HG03432 (cell line): ENCODE measurements around the gene PRKG1.
A peak's percentile ranks its signal among the peaks of the same experiment; 100 is the strongest.

Source experiments
- ATAC-seq: cut with Tn5 transposase; IDR thresholded peaks from one replicate; pipeline ENCODE4 v1.9.1; 2021; ENCODE audit warnings: mild to moderate bottlenecking, moderate library complexity; ENCODE audit not compliant: unreplicated experiment

The PRKG1 gene

GRCh38 chr10:51074238-51075028 is at the start of gene PRKG1:
PRKG1 (plus strand) TSS chr10:51074487.
- ATAC-seq, result peak; percentile 50

DNA sequence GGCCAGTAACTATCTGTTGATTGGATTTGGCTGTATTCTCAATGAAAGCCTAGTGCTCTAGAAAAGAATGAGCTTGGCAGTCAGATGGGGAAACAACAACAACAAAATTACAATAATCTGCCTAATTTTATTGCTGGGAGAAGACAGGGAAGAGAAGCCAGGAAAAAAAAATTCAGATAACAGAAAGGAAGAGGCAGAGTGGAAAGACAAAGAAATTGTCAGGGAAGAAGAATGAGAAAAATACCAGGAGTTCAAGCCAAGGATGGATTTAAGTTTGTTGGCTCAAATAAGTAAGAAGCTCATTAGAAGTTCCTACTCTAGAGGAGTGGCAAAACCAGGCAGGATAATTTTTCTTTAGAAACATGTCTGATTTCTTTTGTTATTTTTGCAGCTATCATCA is 45.9 kb upstream of the PRKG1 start:
- ATAC-seq, result no peak

GRCh38 chr10:51029172-51029641 is 45.1 kb upstream of the PRKG1 start:
- no peak for ATAC-seq

DNA sequence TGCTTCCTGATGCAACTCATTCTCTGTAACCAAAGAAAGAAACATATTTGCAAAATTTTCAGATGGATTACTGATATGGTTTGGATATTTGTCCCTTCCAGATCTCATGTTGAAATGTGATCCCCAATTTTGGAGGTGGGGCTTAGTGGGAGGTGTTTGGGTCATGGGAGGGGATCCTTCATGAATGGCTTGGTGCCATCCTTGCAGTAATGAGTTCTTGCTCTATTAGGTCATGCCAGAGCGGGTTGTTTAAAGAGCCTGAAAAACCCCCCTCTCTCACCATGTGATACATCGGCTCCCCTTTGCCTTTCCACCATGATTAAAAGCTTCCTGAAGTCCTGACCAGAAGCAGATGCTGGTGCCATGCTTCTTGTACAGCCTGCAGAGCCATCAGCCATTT is 43.8 kb upstream of the PRKG1 start:
- ATAC-seq, result no peak

DNA sequence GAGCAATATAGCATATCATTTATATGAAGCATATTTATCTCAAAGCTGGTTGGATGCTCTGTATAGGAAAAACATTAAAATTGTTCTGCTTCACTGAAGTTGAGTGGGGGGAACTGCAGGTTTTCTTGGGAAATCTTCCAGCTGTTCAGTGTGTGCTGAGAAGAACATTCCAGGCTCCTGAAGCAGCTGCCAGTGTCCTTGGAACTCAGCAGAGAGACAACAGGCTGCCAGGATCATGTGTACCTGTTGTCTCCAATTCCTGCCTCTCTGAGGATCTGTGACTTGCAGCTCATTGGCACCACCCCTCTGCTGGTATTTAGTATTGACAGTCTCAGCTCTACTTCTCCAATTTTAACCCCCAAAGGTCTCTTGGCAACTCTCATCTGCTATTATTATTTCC is 42.3 kb upstream of the PRKG1 start:
- no peak for ATAC-seq

DNA sequence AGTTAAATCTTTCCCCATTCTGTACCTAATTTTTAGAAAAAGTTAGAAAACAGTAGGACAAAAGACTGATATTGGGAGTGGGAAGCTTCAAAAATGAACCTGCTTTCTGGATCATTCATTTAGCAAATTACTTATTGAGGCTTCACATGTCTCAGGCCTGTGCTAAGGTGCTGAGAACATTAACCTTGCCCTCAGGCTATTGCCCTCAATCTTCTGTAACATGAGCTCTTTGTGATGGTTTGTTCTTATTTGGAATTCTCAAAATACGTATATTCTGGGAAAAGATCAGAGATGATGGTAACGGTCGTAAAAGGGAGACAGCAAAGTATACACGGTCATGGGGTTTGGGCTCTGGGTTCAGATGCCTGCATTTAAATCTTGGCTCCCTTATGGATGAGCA is 39.5 kb upstream of the PRKG1 start:
- ATAC-seq, result no peak

- ATAC-seq, result no peak
These were observed 38.9 kb upstream of the PRKG1 start for GRCh38 chr10:51035344-51035743.

DNA sequence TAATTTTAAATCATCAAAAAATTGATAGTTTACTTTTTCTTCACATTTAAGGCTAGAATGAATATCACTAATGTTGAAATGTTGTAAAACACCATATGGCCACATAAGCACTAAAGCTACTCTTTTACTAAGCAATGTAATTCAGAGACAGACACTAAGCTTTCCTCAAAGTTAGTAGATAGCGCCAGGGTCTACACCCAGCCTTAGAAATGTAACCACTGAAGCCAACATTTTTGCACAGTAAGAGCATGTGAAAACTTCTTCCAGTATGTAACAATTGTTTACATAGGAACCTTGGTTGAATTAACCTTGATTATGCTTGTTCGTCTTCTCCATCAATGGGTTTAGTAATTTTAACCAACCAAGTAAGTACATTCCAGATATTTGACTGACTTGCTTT is 28.4 kb upstream of the PRKG1 start:
- no peak for ATAC-seq

DNA sequence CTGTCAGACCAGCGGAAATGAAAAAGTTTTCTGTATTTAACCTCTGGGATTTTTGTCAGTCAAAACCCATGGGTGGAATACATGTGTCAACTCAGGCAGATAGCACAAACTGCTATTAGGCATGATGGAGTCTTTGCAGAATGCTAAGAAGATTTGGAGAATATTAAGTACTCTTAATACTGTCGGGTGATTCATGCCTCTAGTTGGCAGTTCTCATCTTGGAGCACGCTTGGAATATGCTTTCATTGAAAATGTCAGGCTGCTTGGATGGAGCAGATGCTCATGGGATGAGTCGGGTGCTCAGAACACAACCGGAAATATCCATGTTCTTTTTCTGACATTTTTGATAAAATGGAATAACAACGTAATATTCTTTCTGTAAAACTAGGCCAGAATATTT is 27.6 kb upstream of the PRKG1 start:
- no peak for ATAC-seq

DNA sequence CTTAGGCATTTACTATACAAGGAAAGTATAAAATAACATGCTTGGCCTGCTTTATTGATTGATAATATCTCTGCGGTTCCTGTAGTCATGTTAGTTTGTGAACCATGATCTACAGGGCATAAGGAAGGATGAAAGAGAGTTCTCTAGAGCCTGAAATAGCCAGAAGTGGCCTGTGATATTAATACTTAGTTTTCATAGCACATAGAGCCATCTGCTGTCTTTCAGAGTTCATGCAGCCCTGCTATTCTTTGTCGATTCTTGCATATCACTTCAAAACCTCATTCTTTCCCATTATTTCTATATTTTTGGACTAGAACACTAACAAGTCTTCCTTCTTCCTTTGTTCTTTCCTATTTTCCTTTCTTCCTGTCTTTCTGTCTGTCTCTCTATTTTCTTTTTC is 26.4 kb upstream of the PRKG1 start:
- ATAC-seq, result no peak

- ATAC-seq, result no peak
These were observed 25.5 kb upstream of the PRKG1 start for GRCh38 chr10:51048792-51049191.

DNA sequence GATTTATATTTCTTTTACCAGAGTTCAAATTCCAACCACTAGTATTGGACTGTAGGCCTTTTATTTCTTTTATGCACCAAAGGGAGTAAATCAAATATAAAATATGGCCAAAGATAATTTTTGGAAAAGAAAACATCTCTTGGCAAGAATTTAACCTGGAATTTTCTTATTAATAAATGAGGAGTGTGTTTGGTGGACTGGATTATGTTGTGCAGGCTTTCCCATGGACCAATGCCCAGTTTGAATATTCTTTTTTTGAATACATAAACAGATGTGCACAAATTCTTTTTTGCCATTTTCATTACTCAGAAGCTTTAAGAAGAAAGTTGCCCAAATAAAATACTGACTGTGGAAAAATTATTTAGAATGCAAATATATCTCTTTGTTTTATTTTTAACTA is 22.1 kb upstream of the PRKG1 start:
- no peak for ATAC-seq

- no peak for ATAC-seq
These were observed 16.4 kb upstream of the PRKG1 start for GRCh38 chr10:51057925-51058324.

DNA sequence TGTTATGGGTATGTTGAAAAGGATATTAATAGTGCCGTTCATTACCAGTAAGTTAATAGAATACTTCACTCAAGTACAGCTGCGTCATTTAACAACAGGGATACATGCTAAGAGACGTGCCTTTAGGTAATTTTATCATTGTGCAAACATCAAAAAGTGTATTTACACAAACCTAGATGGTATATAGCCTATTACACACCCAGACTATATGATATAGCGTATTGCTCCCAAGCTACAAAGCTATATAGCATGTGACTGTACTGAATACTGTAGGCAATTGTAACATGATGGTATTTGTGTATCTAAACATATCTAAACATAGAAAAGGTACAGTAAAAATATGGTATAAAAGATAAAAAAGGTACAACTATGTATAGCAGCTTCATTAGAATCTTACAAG is 11.1 kb upstream of the PRKG1 start:
- no peak for ATAC-seq

DNA sequence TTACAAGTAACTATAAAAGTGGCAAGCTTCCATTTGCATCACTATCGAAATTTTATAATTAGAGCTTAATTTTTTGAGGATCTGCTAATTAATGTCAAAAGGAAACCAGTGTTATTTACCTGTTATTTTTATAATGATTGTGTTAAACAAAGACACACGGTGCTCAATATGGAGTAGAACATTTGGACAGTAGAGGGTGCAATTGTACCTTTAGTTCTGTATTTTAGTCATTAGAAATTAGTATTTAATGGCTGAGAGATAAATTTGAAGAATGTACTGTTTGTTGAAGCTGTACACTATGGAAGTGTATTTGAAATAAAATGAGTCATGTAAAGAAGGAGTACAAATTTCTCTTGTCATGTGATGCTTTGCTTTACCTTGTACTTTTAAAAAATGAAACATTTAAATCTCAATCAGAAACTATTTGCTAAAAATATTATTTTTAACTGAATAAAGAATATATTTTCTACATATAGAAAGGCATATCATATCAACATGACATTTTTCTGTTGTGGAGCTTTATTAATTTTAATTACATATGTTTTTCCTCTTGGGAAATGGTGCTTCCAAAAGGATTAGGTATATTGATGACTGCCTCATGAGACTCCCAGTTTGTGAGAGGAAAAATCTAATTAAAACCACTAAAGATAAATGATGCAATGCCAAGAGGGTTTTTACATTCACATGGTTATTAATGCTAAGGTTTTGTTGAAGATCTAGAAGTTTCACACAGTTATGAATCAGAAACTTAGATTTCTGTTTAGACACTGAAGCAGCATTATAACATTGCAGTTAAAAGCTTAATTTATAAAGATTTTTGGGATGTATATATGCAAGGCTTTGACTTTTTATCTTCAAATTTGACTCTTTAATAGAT is 10.4 kb upstream of the PRKG1 start:
- peak; percentile 61 for ATAC-seq

GRCh38 chr10:51066231-51066630 is 8.1 kb upstream of the PRKG1 start:
- no peak for ATAC-seq

DNA sequence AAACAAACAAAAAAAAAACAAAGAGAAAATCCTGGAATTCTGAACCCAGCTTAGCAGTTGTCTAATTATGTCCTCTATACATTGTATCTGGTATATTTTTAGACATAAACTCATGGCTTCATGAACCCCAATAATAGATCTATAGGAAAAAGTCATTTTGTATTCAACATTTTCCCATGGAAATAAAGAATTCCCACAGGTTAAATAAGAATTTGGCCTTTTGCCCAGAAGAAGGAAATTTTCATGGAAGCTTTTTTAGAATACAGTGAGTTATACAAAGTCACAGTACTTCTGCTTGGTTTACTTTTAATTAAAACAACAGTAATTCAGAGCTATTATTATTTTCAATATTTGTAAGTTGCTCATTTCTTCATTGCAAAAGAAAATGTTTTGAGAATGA is 2.1 kb upstream of the PRKG1 start:
- no peak for ATAC-seq

- no peak for ATAC-seq
These were observed 1.3 kb upstream of the PRKG1 start for GRCh38 chr10:51072921-51073434.

- ATAC-seq, result peak; percentile 39
These were observed 642 bp upstream of the PRKG1 start for GRCh38 chr10:51073453-51074237.

DNA sequence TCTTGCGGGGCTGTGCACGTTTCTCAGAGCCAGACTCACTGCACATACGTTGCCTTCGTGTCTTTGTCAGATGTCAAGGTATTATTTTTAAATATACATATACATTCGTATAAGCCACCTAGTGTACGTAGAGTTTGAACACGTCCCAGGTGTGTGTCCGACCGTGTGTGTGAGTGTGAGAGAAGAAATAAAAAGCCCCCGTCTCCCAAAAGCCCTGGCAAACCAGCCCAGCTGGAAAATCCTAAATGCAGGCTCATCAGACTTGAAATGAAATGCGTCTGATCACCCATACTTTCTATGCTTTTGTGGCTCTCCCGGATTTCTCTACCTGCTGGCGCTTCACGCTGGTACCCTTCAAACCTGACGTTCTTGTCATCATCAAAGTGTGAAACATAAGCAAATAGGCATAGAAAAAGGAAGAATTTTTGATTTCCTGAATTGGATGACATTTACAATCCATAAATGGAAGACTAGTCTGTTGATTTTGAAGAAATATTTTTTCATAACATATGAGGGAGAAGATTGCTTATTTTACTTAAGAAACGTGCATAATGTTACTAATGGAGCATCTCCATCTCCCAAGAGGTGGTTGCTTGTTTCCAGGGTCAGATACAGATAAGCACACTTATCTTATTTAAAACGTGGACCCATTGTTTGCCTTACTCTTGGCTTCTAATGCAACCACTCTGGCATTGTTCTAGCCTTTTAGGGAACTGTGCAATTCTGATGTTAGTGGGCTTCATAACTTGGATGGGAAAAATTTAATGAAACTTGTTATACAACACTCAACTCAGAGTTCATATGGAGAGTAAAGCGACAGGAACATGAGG is 971 bp downstream of the PRKG1 start:
- ATAC-seq, result no peak
